Stimulated activated naive B cell treated with anti-CD40 and anti-IgM and Interleukin-4, amounts not matched to agents 10 μg/mL and 1 μg/mL and 100 μg/mL, for 72 hours (primary cell): ENCODE data around the gene CRACR2B.

Experiments used
- ATAC-seq, 2 donors: fragments of 150-1000 bp; cut with Tn5 transposase; replicated peaks; 2 replicates each; pipeline ENCODE4 v1.10.0; 2021; ENCODE audit warnings: moderate library complexity in 1 of 2
- DNase-seq: peaks from one replicate; pipeline ENCODE4 v3.0.0; 2021
- H3K27ac Mint-ChIP-seq: one replicate; pipeline ENCODE4 v1.8.0; 2022; ENCODE audit warnings: mild to moderate bottlenecking, mixed read lengths
- H3K27me3 Mint-ChIP-seq, 2 donors: one replicate each; pipeline ENCODE4 v1.8.0; 2022; ENCODE audit warnings: mixed read lengths in 2 of 2
- H3K36me3 Mint-ChIP-seq, 2 donors: one replicate each; pipeline ENCODE4 v1.8.0; 2022; ENCODE audit warnings: mixed read lengths in 2 of 2, mild to moderate bottlenecking in 1 of 2
- H3K4me1 Mint-ChIP-seq, 2 donors: one replicate each; pipeline ENCODE4 v1.8.0; 2022; ENCODE audit warnings: mixed read lengths in 2 of 2, mild to moderate bottlenecking in 1 of 2
- H3K4me3 Mint-ChIP-seq, 2 donors: one replicate each; pipeline ENCODE4 v1.8.0; 2022; ENCODE audit warnings: mild to moderate bottlenecking in 2 of 2, mixed read lengths in 2 of 2, moderate library complexity in 1 of 2
- H3K9me3 Mint-ChIP-seq, 2 donors: one replicate each; pipeline ENCODE4 v1.8.0; 2022; ENCODE audit warnings: mixed read lengths in 2 of 2, mild to moderate bottlenecking in 1 of 2

The CRACR2B gene

GRCh38 chr11:827897-828192, at the start of gene CRACR2B:
CRACR2B (plus strand) TSS chr11:827919; CDS start chr11:828608, 689 bp downstream.
- Mint-ChIP-seq H3K4me1 (peaks cover 29 to 49% of the 10 kb centered on the region in 2 donors), H3K27me3 (peaks cover 38 to 50% of the 10 kb centered on the region in 2 donors), H3K4me3 (peak within 1 kb of the TSS; percentile 73 to 80), H3K27ac (peak within 1 kb of the TSS; percentile 75), H3K9me3 (no peaks in the 10 kb centered on the region), H3K36me3 (peaks cover 9 to 15% of the 10 kb centered on the region in 2 donors)
- ATAC-seq (no peak), DNase-seq (no peak)

- H3K4me3 Mint-ChIP-seq, result peak overlapping the region; percentile 41 to 60
- H3K9me3 Mint-ChIP-seq, result no peaks in the 10 kb centered on the region
- H3K4me1 Mint-ChIP-seq, result peaks cover 14 to 46% of the 10 kb centered on the region in 2 donors
- H3K27ac Mint-ChIP-seq, result no peak overlapping the region
- no peaks in the 10 kb centered on the region for H3K27me3 Mint-ChIP-seq
- peaks cover 13 to 29% of the 10 kb centered on the region in 2 donors for H3K36me3 Mint-ChIP-seq
- no peak for ATAC-seq
- DNase-seq, result no peak
These were observed 48.5 kb upstream of the CRACR2B start for GRCh38 chr11:778976-779954.

- Mint-ChIP-seq H3K9me3 (no peaks in the 10 kb centered on the region), H3K27ac (no peak overlapping the region), H3K27me3 (no peaks in the 10 kb centered on the region), H3K4me3 (peak overlapping the region in 1 of 2 donors; percentile 37), H3K4me1 (peaks cover 14 to 39% of the 10 kb centered on the region in 2 donors), H3K36me3 (peaks cover 12 to 33% of the 10 kb centered on the region in 2 donors)
- DNase-seq, result no peak
- no peak for ATAC-seq
These were observed 47.7 kb upstream of the CRACR2B start for GRCh38 chr11:779955-780532.

GRCh38 chr11:782264-783174, 45.2 kb upstream of the CRACR2B start:
- Mint-ChIP-seq H3K9me3 (no peaks in the 10 kb centered on the region), H3K4me3 (no peak overlapping the region), H3K36me3 (peaks cover 8 to 27% of the 10 kb centered on the region in 2 donors), H3K27me3 (no peaks in the 10 kb centered on the region), H3K4me1 (peaks cover 6 to 21% of the 10 kb centered on the region in 2 donors), H3K27ac (no peak overlapping the region)
- DNase-seq, result no peak
- no peak for ATAC-seq

- DNase-seq (no peak), ATAC-seq (peak in 1 of 2 donors; percentile 69)
- no peaks in the 10 kb centered on the region for H3K9me3 Mint-ChIP-seq
- H3K36me3 Mint-ChIP-seq, result peaks cover 8 to 27% of the 10 kb centered on the region in 2 donors
- H3K27ac Mint-ChIP-seq, result no peak overlapping the region
- peaks cover 6 to 25% of the 10 kb centered on the region in 2 donors for H3K4me1 Mint-ChIP-seq
- peaks cover under 1 to 2% of the 10 kb centered on the region in 2 donors for H3K27me3 Mint-ChIP-seq
- H3K4me3 Mint-ChIP-seq, result no peak overlapping the region
These were observed 44.1 kb upstream of the CRACR2B start for GRCh38 chr11:783581-784015.

GRCh38 chr11:786235-787083, 41.3 kb upstream of the CRACR2B start:
- no peak for ATAC-seq
- Mint-ChIP-seq H3K36me3 (peaks cover 17 to 21% of the 10 kb centered on the region in 2 donors), H3K9me3 (no peaks in the 10 kb centered on the region), H3K4me1 (peaks cover 2 to 24% of the 10 kb centered on the region in 2 donors), H3K27ac (no peak overlapping the region), H3K4me3 (no peak overlapping the region), H3K27me3 (peaks cover 3 to 12% of the 10 kb centered on the region in 2 donors)
- DNase-seq, result no peak

- Mint-ChIP-seq H3K9me3 (no peaks in the 10 kb centered on the region), H3K27ac (no peak overlapping the region), H3K27me3 (peaks cover 3 to 12% of the 10 kb centered on the region in 2 donors), H3K4me1 (peaks cover 2 to 24% of the 10 kb centered on the region in 2 donors), H3K36me3 (peaks cover 18 to 24% of the 10 kb centered on the region in 2 donors), H3K4me3 (no peak overlapping the region)
- DNase-seq (no peak), ATAC-seq (no peak)
These were observed 40.5 kb upstream of the CRACR2B start for GRCh38 chr11:787084-787675.

GRCh38 chr11:788009-788640, 39.6 kb upstream of the CRACR2B start:
- Mint-ChIP-seq H3K4me1 (peaks cover 2 to 24% of the 10 kb centered on the region in 2 donors), H3K27ac (peak overlapping the region; percentile 82), H3K4me3 (no peak overlapping the region), H3K27me3 (peaks cover 3 to 12% of the 10 kb centered on the region in 2 donors), H3K9me3 (no peaks in the 10 kb centered on the region), H3K36me3 (peaks cover 22 to 29% of the 10 kb centered on the region in 2 donors)
- ATAC-seq (no peak), DNase-seq (no peak)

GRCh38 chr11:788953-789940, 38.5 kb upstream of the CRACR2B start:
- H3K36me3 Mint-ChIP-seq, result peaks cover 22 to 29% of the 10 kb centered on the region in 2 donors
- H3K27me3 Mint-ChIP-seq, result peaks cover 3 to 12% of the 10 kb centered on the region in 2 donors
- no peak for DNase-seq
- H3K4me1 Mint-ChIP-seq, result peaks cover 2 to 18% of the 10 kb centered on the region in 2 donors
- peak overlapping the region; percentile 47 to 62 for H3K4me3 Mint-ChIP-seq
- ATAC-seq, result peak in 1 of 2 donors; percentile 18
- H3K27ac Mint-ChIP-seq, result peak overlapping the region; percentile 82
- H3K9me3 Mint-ChIP-seq, result no peaks in the 10 kb centered on the region

- Mint-ChIP-seq H3K27ac (peak within 1 kb of the TSS; percentile 82), H3K36me3 (peaks cover 22 to 29% of the 10 kb centered on the region in 2 donors), H3K4me1 (peaks cover 2 to 18% of the 10 kb centered on the region in 2 donors), H3K27me3 (peaks cover 3 to 12% of the 10 kb centered on the region in 2 donors), H3K4me3 (peak within 1 kb of the TSS; percentile 14 to 62), H3K9me3 (no peaks in the 10 kb centered on the region)
- DNase-seq (no peak), ATAC-seq (peak; percentile 35 to 41)
These were observed 37.8 kb upstream of the CRACR2B start, which contains the start of gene CEND1 for GRCh38 chr11:789943-790342. CEND1 (minus strand) TSS chr11:790090; CDS start chr11:788576, 1,514 bp downstream.

GRCh38 chr11:790721-791564, 36.8 kb upstream of the CRACR2B start:
- H3K27me3 Mint-ChIP-seq, result peaks cover 3 to 12% of the 10 kb centered on the region in 2 donors
- peak overlapping the region in 1 of 2 donors; percentile 25 for H3K4me3 Mint-ChIP-seq
- no peak for ATAC-seq
- H3K36me3 Mint-ChIP-seq, result peaks cover 22 to 29% of the 10 kb centered on the region in 2 donors
- no peaks in the 10 kb centered on the region for H3K9me3 Mint-ChIP-seq
- peak overlapping the region; percentile 75 for H3K27ac Mint-ChIP-seq
- peaks cover 2 to 26% of the 10 kb centered on the region in 2 donors for H3K4me1 Mint-ChIP-seq
- DNase-seq, result no peak
